Transverse colon (tissue), 4 donors: ENCODE results near the gene NPRL2. TPM values are rescaled to one million over a fixed set of nuclear protein-coding genes. Genes with fewer than 3 reads are reported as not detected.

Experiments used
- DNase-seq: peaks from one replicate; pipeline ENCODE4 v3.0.0-alpha.2; 2019
- H3K27ac ChIP-seq, 4 donors: fragments of 200-600 bp; sonication (generic); 2 replicates each; pipeline ENCODE4 v1.5.1; 2016 to 2018; ENCODE audit warnings: inconsistent platforms in 4 of 4
- H3K27me3 ChIP-seq: fragments of 200-600 bp; sonication (generic); 2 replicates; pipeline ENCODE4 v1.5.1; 2017; ENCODE audit warnings: inconsistent platforms
- H3K36me3 ChIP-seq, 4 donors: fragments of 200-600 bp; sonication (generic); 2 replicates each; pipeline ENCODE4 v1.5.1; 2017 to 2019; ENCODE audit warnings: inconsistent platforms in 4 of 4
- H3K4me1 ChIP-seq, 4 donors: fragments of 200-600 bp; sonication (generic); 2 replicates each; pipeline ENCODE4 v1.5.1; 2017 to 2020; ENCODE audit warnings: inconsistent platforms in 4 of 4
- H3K4me3 ChIP-seq, 4 donors: fragments of 200-600 bp; sonication (generic); 1 replicate in 1 of 4; 2 replicates in 3 of 4; pipeline versions ENCODE4 v1.5.1 to v1.6.1; 2017 to 2019; ENCODE audit warnings: inconsistent platforms in 4 of 4
- H3K9me3 ChIP-seq, 2 donors: fragments of 200-600 bp; sonication (generic); 2 replicates each; pipeline ENCODE4 v1.5.1; 2017 to 2019; ENCODE audit warnings: inconsistent platforms in 2 of 2
- CTCF ChIP-seq, 5 experiments: fragments of 200-600 bp in 3 of 5; fragments of 450-650 bp in 2 of 5; sonication (generic) in 3 of 5; IDR thresholded peaks; 1 replicate in 2 of 5; 2 replicates in 3 of 5; pipeline ENCODE4 v1.5.1; 2016 to 2017; ENCODE audit warnings: antibody characterized with exemption in 5 of 5, inconsistent platforms in 3 of 5, mild to moderate bottlenecking in 2 of 5, moderate library complexity in 1 of 5
- EP300 ChIP-seq: sonication (generic); formaldehyde crosslinking; IDR thresholded peaks from one replicate; pipeline ENCODE4 v1.6.1; 2017; ENCODE audit warnings: antibody characterized with exemption, low read depth
- POLR2A ChIP-seq: fragments of 450-650 bp; IDR thresholded peaks from one replicate; pipeline ENCODE4 v1.6.1; 2016; ENCODE audit warnings: antibody characterized with exemption, mild to moderate bottlenecking, moderate library complexity
- POLR2AphosphoS5 ChIP-seq, 3 donors: sonication (generic); formaldehyde crosslinking; IDR thresholded peaks; one replicate each; pipeline ENCODE4 v1.6.1; 2016; ENCODE audit warnings: antibody characterized with exemption in 3 of 3
- WGBS, 2 donors: methylation state at CpG; one replicate each; pipeline ENCODE4 v1.1.5; 2018; ENCODE audit warnings: low coverage in 1 of 2; 5-methylcytosine and 5-hydroxymethylcytosine counted together
- in situ Hi-C, 4 donors: fragments of 200-750 bp; cut with MboI; loops; one replicate each; pipeline versions ENCODE4 v1.15.0 to v1.15.1; 2017; ENCODE audit warnings: low sequenced_read_pairs in 3 of 4, low pct_ligation_motif_present in 1 of 4, low pct_unique_long_range_greater_than_20kb in 1 of 4
- intact Hi-C: fragments of 100-400 bp; cut with DNase I; formaldehyde crosslinking; loops from one replicate; pipeline ENCODE4 v1.15.1; 2023; ENCODE audit warnings: low total_unique reads
- total RNA-seq, 4 donors: library from RNA; depleted of rRNA; stranded (reverse); fragments of >200 nt; gene quantifications; one replicate each; pipeline ENCODE4 v1.1.0, GENCODE V29; 2016

Gene NPRL2
- total RNA-seq, 4 donors from 2014 or later, result 6.0 to 29.2 (median 13.1) TPM

GRCh38 chr3:50365842-50366220, 15.3 kb upstream of the NPRL2 start:
- H3K4me3 ChIP-seq, result peak overlapping the region in 3 of 4 donors; percentile 43 to 61 (median 53)
- TF ChIP-seq POLR2A, result no peak
- TF ChIP-seq CTCF (IDR thresholded peaks at IDR 0.05), result peak in 1 of 5 experiments; percentile 30
- 56% methylated on average over 4 of the region's 5 CpGs; no CpG with 5 or more reads in 1 of the 2 donors for WGBS, 2 donors
- H3K27ac ChIP-seq, result peak overlapping the region in 3 of 4 donors; percentile 76 to 79 (median 78)
- no peaks in the 10 kb centered on the region for H3K9me3 ChIP-seq
- DNase-seq, result no peak
- H3K27me3 ChIP-seq, result no peaks in the 10 kb centered on the region
- intact Hi-C loops, result no loop called here
- no peaks in the 10 kb centered on the region for H3K36me3 ChIP-seq
- peaks cover 6 to 16% (median 11%) of the 10 kb centered on the region in 4 donors for H3K4me1 ChIP-seq
- in situ Hi-C loops, result loop anchor here in 1 of 4 donors (25.0 kb wide), 1 partner anchor 196 kb away; the partner anchor contains the start of genes C3orf18 and HEMK1

GRCh38 chr3:50365080-50365841, 14.7 kb upstream of the NPRL2 start:
- Histone ChIP-seq H3K9me3 (no peaks in the 10 kb centered on the region), H3K27me3 (no peaks in the 10 kb centered on the region), H3K4me3 (peak overlapping the region; percentile 43 to 61 (median 54)), H3K36me3 (no peaks in the 10 kb centered on the region), H3K27ac (peak overlapping the region; percentile 73 to 79 (median 77)), H3K4me1 (peaks cover 6 to 16% (median 11%) of the 10 kb centered on the region in 4 donors)
- peak; percentile 96 for DNase-seq
- TF ChIP-seq CTCF (IDR thresholded peaks at IDR 0.05), result peak in 1 of 5 experiments; percentile 7
- TF ChIP-seq EP300, result no peak
- peak; percentile 84 for TF ChIP-seq POLR2A
- TF ChIP-seq POLR2AphosphoS5 (IDR thresholded peaks at IDR 0.05), result peak; percentile 50 to 84 (median 81)
- in situ Hi-C loops, result loop anchor here in 1 of 4 donors (25.0 kb wide), 1 partner anchor 197 kb away; the partner anchor contains the start of genes C3orf18 and HEMK1
- intact Hi-C loops, result no loop called here
- WGBS, 2 donors, result 7% methylated on average over 32 of the region's 53 CpGs; no CpG with 5 or more reads in 1 of the 2 donors

GRCh38 chr3:50364573-50365079, 14.1 kb upstream of the NPRL2 start:
- Histone ChIP-seq H3K4me3 (peak overlapping the region; percentile 36 to 61 (median 48)), H3K36me3 (no peaks in the 10 kb centered on the region), H3K4me1 (peaks cover 6 to 17% (median 12%) of the 10 kb centered on the region in 4 donors), H3K27me3 (no peaks in the 10 kb centered on the region), H3K27ac (peak overlapping the region; percentile 73 to 79 (median 77)), H3K9me3 (no peaks in the 10 kb centered on the region)
- 11% methylated on average over 31 of the region's 48 CpGs; no CpG with 5 or more reads in 1 of the 2 donors for WGBS, 2 donors
- no peak for TF ChIP-seq POLR2A
- in situ Hi-C loops (loop anchor here in 1 of 4 donors (25.0 kb wide), 1 partner anchor 198 kb away; the partner anchor contains the start of genes C3orf18 and HEMK1), intact Hi-C loops (no loop called here)
- peak; percentile 55 for DNase-seq

GRCh38 chr3:50359760-50360110, 9.2 kb upstream of the NPRL2 start:
- intact Hi-C loops (no loop called here), in situ Hi-C loops (loop anchor here in 1 of 4 donors (25.0 kb wide), 1 partner anchor 203 kb away; the partner anchor contains the start of genes C3orf18 and HEMK1)
- H3K4me1 ChIP-seq, result peaks cover 35 to 43% (median 41%) of the 10 kb centered on the region in 4 donors
- peaks cover 0 to 7% (median 3%) of the 10 kb centered on the region in 4 donors for H3K36me3 ChIP-seq
- H3K4me3 ChIP-seq, result peak overlapping the region in 1 of 4 donors; percentile 12
- 16% methylated on average over 8 of the region's 8 CpGs; no CpG with 5 or more reads in 1 of the 2 donors for WGBS, 2 donors
- no peak for TF ChIP-seq EP300
- TF ChIP-seq POLR2A, result no peak
- TF ChIP-seq CTCF (IDR thresholded peaks at IDR 0.05), result no peak
- TF ChIP-seq POLR2AphosphoS5 (IDR thresholded peaks at IDR 0.05), result no peak
- DNase-seq, result no peak
- no peaks in the 10 kb centered on the region for H3K27me3 ChIP-seq
- H3K27ac ChIP-seq, result peak overlapping the region in 1 of 4 donors; percentile 91
- no peaks in the 10 kb centered on the region for H3K9me3 ChIP-seq
